Left lobe of liver (tissue), 2 donors: ENCODE results near the gene FOSL2. TPM values are rescaled to one million over a fixed set of nuclear protein-coding genes. Genes with fewer than 3 reads are reported as not detected.

Source experiments
- ATAC-seq: fragments of 200-7000 bp; cut with Tn5 transposase; one replicate; pipeline ENCODE4 v1.9.1; 2020; ENCODE audit warnings: mild to moderate bottlenecking, moderate library complexity
- DNase-seq: peaks from one replicate; pipeline ENCODE4 v3.0.0-alpha.2; 2020; ENCODE audit warnings: low spot score
- total RNA-seq: library from RNA; stranded (reverse); gene quantifications from one replicate; pipeline ENCODE4 v1.2.1, GENCODE V29; 2021
- donor health status: DM: no; HTN: no; CAD: no; lungs with moderate emphysema.
- donor health status: DM: no; HTN: yes; CAD: no.

Gene FOSL2
- total RNA-seq, 1 donor from 2014 or later: 9.3 TPM

GRCh38 chr2:28408764-28409599 is 16.3 kb downstream of the FOSL2 start:
- DNase-seq (no peak), ATAC-seq (no peak)

- DNase-seq (no peak), ATAC-seq (no peak)
Observed at GRCh38 chr2:28411166-28411755, 18.6 kb downstream of the FOSL2 start.

GRCh38 chr2:28411956-28412609 is 19.4 kb downstream of the FOSL2 start:
- DNase-seq (no peak), ATAC-seq (no peak)

GRCh38 chr2:28412625-28413151 is 20.0 kb downstream of the FOSL2 start:
- ATAC-seq (no peak), DNase-seq (no peak)

- peak; percentile 36 for ATAC-seq
Observed at GRCh38 chr2:28413152-28413898, 20.7 kb downstream of the FOSL2 start.

GRCh38 chr2:28413899-28414295 is 21.2 kb downstream of the FOSL2 start:
- ATAC-seq (no peak), DNase-seq (no peak)

More at GRCh38 chr2:28413152-28413898, 20.7 kb downstream of the FOSL2 start:
- DNase-seq: no peak

- DNase-seq: no peak
- no peak for ATAC-seq
Observed at GRCh38 chr2:28414583-28414982, 21.9 kb downstream of the FOSL2 start.

- no peak for DNase-seq
- ATAC-seq: no peak
Observed at GRCh38 chr2:28415010-28415409, 22.4 kb downstream of the FOSL2 start.

GRCh38 chr2:28415715-28416114 is 23.1 kb downstream of the FOSL2 start:
- DNase-seq (no peak), ATAC-seq (no peak)

GRCh38 chr2:28419003-28419402 is 26.3 kb downstream of the FOSL2 start:
- DNase-seq: no peak
- no peak for ATAC-seq

GRCh38 chr2:28419443-28420270 is 27.0 kb downstream of the FOSL2 start:
- ATAC-seq: peak; percentile 58
- no peak for DNase-seq

- no peak for DNase-seq
- ATAC-seq: no peak
Observed at GRCh38 chr2:28420722-28421121, 28.1 kb downstream of the FOSL2 start.

- no peak for ATAC-seq
Observed at GRCh38 chr2:28422908-28423741, 30.5 kb downstream of the FOSL2 start.

GRCh38 chr2:28423856-28424605 is 31.4 kb downstream of the FOSL2 start:
- DNase-seq (no peak), ATAC-seq (peak; percentile 52)

More at GRCh38 chr2:28422908-28423741, 30.5 kb downstream of the FOSL2 start:
- DNase-seq: no peak

GRCh38 chr2:28424799-28425463 is 32.3 kb downstream of the FOSL2 start:
- ATAC-seq: no peak
- no peak for DNase-seq

- no peak for ATAC-seq
- no peak for DNase-seq
Observed at GRCh38 chr2:28425464-28425835, 32.8 kb downstream of the FOSL2 start.

GRCh38 chr2:28427741-28428415 is 35.2 kb downstream of the FOSL2 start:
- ATAC-seq (no peak), DNase-seq (no peak)
